Measurements from ENCODE around the gene PALLD. TPM values are rescaled to one million over a fixed set of nuclear protein-coding genes. Genes with fewer than 3 reads are reported as not detected.

The PALLD gene
- total RNA-seq, 1 donor from 2014 or later: 8.9 TPM

GRCh38 chr4:168955674-168956073, 458.8 kb downstream of the PALLD start:
- no peak for ATAC-seq

GRCh38 chr4:168960716-168961115, 463.9 kb downstream of the PALLD start:
- no peak for DNase-seq (ENCODE audit: low spot score)
- ATAC-seq: no peak

More at GRCh38 chr4:168955674-168956073, 458.8 kb downstream of the PALLD start:
- DNase-seq (ENCODE audit: low spot score): no peak

- ATAC-seq (no peak), DNase-seq (ENCODE audit: low spot score) (no peak)
Observed at GRCh38 chr4:168972596-168972995, 475.7 kb downstream of the PALLD start.

Other genes with a start within 250 kb of the PALLD start
- 4.3 TPM for gene DDX60, start 178.3 kb upstream of the PALLD start, total RNA-seq
- gene DDX60L, start 16.6 kb upstream of the PALLD start, total RNA-seq: 9.8 TPM